CD4-positive, alpha-beta T cell treated with Interleukin-2 at 100 ng/mL for 4 hours (primary cell): Measurements from ENCODE around the gene PGA3.
"Not testable (repeated sequence)": the region's sequence is repeated elsewhere in the genome, so short reads cannot be mapped to it uniquely, and the experiment has no call there.

Experiments
- DNase-seq: peaks from one replicate; pipeline ENCODE4 v3.0.0-alpha.2; 2020; ENCODE audit warnings: low spot score

PGA3 gene

GRCh38 chr11:61202950-61203746, at the start of gene PGA3:
Gene PGA3 (plus strand): TSS chr11:61203515. CDS start chr11:61203565, 50 bp downstream.
- not testable (repeated sequence) for DNase-seq

- no peak for DNase-seq
These were observed 49.7 kb upstream of the PGA3 start for GRCh38 chr11:61153593-61154095.

GRCh38 chr11:61154528-61154927, 48.8 kb upstream of the PGA3 start:
- no peak for DNase-seq

GRCh38 chr11:61155312-61155711, 48.0 kb upstream of the PGA3 start:
- DNase-seq = no peak

GRCh38 chr11:61155741-61156140, 47.6 kb upstream of the PGA3 start:
- DNase-seq = no peak

- no peak for DNase-seq
These were observed 45.6 kb upstream of the PGA3 start for GRCh38 chr11:61157743-61158142.

- no peak for DNase-seq
These were observed 44.5 kb upstream of the PGA3 start for GRCh38 chr11:61158691-61159381.

GRCh38 chr11:61160487-61161189, 42.7 kb upstream of the PGA3 start:
- DNase-seq = no peak

GRCh38 chr11:61161190-61162091, 41.9 kb upstream of the PGA3 start, which contains the start of gene VPS37C:
Gene VPS37C (minus strand): TSS chr11:61161426. CDS start chr11:61138829, 22,597 bp downstream.
- DNase-seq = peak; percentile 95

- no peak for DNase-seq
These were observed 41.0 kb upstream of the PGA3 start for GRCh38 chr11:61162092-61162941.

- no peak for DNase-seq
These were observed 40.3 kb upstream of the PGA3 start for GRCh38 chr11:61163021-61163420.

- no peak for DNase-seq
These were observed 39.4 kb upstream of the PGA3 start for GRCh38 chr11:61163714-61164605.

GRCh38 chr11:61164606-61165424, 38.5 kb upstream of the PGA3 start:
- no peak for DNase-seq

GRCh38 chr11:61165785-61166184, 37.5 kb upstream of the PGA3 start:
- DNase-seq = not testable (repeated sequence)

- not testable (repeated sequence) for DNase-seq
These were observed 37.0 kb upstream of the PGA3 start for GRCh38 chr11:61166331-61166730.

GRCh38 chr11:61168042-61168688, 35.1 kb upstream of the PGA3 start:
- no peak for DNase-seq

- DNase-seq = no peak
These were observed 34.5 kb upstream of the PGA3 start for GRCh38 chr11:61168800-61169199.

- no peak for DNase-seq
These were observed 32.7 kb upstream of the PGA3 start for GRCh38 chr11:61170566-61170965.
